ENCODE data around the gene PICK1. TPM values are rescaled to one million over a fixed set of nuclear protein-coding genes. Genes with fewer than 3 reads are reported as not detected.

The PICK1 gene
- total and polyA plus RNA-seq, 2 of the 13 experiments (the other 11 are each of a cell fraction or from before 2014, with no cell fraction given), result 19.3 to 25.3 TPM

GRCh38 chr22:38120359-38121110 is 63.3 kb downstream of the PICK1 start:
- no TSS peak for BruUV-seq (replicated peaks)

More at GRCh38 chr22:38120359-38121110, 63.3 kb downstream of the PICK1 start:
- H3K9ac ChIP-seq (ENCODE audit: insufficient read depth, low read depth, low read length), result no peak overlapping the region
- POLR2A ChIA-PET, result interaction anchor here (1.1 kb wide), 1 partner anchor 9 kb away, joined by 4 read pairs; no protein-coding TSS in a partner anchor
- no peak overlapping the region for H3K4me2 ChIP-seq (ENCODE audit: low read depth, low read length)
- ATAC-seq (no peak), FAIRE-seq (no peak), DNase-seq (ENCODE audit: low spot score) (no peak)
- no peak overlapping the region for H2AFZ ChIP-seq (ENCODE audit: low read length)
- H4K20me1 ChIP-seq (ENCODE audit: insufficient read depth, low read length), result no peaks in the 10 kb centered on the region
- H3K4me3 ChIP-seq (replicated peaks in 1 of 3; ENCODE audit: insufficient read depth in 1 of 3, low read depth in 2 of 3, low read length in 3 of 3), result no peak overlapping the region
- no peaks in the 10 kb centered on the region for H3K9me3 ChIP-seq (ENCODE audit: low read length)
- no peaks in the 10 kb centered on the region for H3K79me2 ChIP-seq (ENCODE audit: insufficient read depth, low read length)
- WGBS (ENCODE audit: low lambda C conversion rate), result 85% methylated on average over 18 of the region's 28 CpGs
- H3K27ac ChIP-seq (ENCODE audit: extremely low read length, insufficient read depth, low read length), result no peak overlapping the region
- no peak for TF ChIP-seq NR1H2 (CRISPR knock-in tag; IDR thresholded peaks at IDR 0.05; ENCODE audit: borderline replicate concordance, low read depth)
- no peak for TF ChIP-seq ZNF296 (CRISPR knock-in tag; conservative IDR thresholded peaks at IDR 0.05)
- no peak for TF ChIP-seq ZNF792 (CRISPR knock-in tag; IDR thresholded peaks at IDR 0.05)
- no peak for TF ChIP-seq POGK (CRISPR knock-in tag; conservative IDR thresholded peaks at IDR 0.05)
- TF ChIP-seq NFATC3 (CRISPR knock-in tag; IDR thresholded peaks at IDR 0.05), result no peak
- no peak for TF ChIP-seq DDIT3 (CRISPR knock-in tag; IDR thresholded peaks at IDR 0.05)
- TF ChIP-seq TARDBP (CRISPR knock-in tag; IDR thresholded peaks at IDR 0.05), result no peak
- TF ChIP-seq ARNTL (CRISPR knock-in tag; IDR thresholded peaks at IDR 0.05), result no peak
- TF ChIP-seq ZSCAN22 (CRISPR knock-in tag; IDR thresholded peaks at IDR 0.05), result no peak
- no peak for TF ChIP-seq FOXC1 (CRISPR knock-in tag; IDR thresholded peaks at IDR 0.05; ENCODE audit: borderline replicate concordance)
- TF ChIP-seq JARID2 (CRISPR knock-in tag; IDR thresholded peaks at IDR 0.05; ENCODE audit: insufficient replicate concordance), result no peak
- TF ChIP-seq ZNF740 (CRISPR knock-in tag; IDR thresholded peaks at IDR 0.05), result no peak
- TF ChIP-seq ZSCAN25 (CRISPR knock-in tag; IDR thresholded peaks at IDR 0.05), result no peak
- TF ChIP-seq TBX2 (CRISPR knock-in tag; IDR thresholded peaks at IDR 0.05; ENCODE audit: borderline replicate concordance), result no peak
- no peak for TF ChIP-seq ZNF232 (CRISPR knock-in tag; IDR thresholded peaks at IDR 0.05; ENCODE audit: borderline replicate concordance)
- CTCF ChIA-PET (ENCODE audit: low intra/inter-chr PET ratio, low total read pairs), result no interaction called here
- no peaks in the 10 kb centered on the region for H3K4me1 ChIP-seq (ENCODE audit: insufficient read depth, low read length)
- in situ Hi-C loops (cut with HindIII; ENCODE audit: extremely low pct_ligation_motif_present, low pct_unique_long_range_greater_than_20kb), result no loop called here
- H3K27me3 ChIP-seq (ENCODE audit: control insufficient read depth in 1 of 2, insufficient read depth in 2 of 2, low read length in 2 of 2), result no peaks in the 10 kb centered on the region
- H3K36me3 ChIP-seq (replicated peaks in 1 of 2; ENCODE audit: control insufficient read depth in 1 of 2, insufficient read depth in 2 of 2, low read length in 2 of 2), result no peaks in the 10 kb centered on the region
- intact Hi-C loops (cut with micrococcal nuclease; ENCODE audit: unreplicated experiment), result no loop called here

Data from HepG2 (cell line).